ENCODE measurements around the gene HMOX1. TPM values are rescaled to one million over a fixed set of nuclear protein-coding genes. Genes with fewer than 3 reads are reported as not detected.

HMOX1 gene
- total RNA-seq, 1 experiment from 2014 or later, result 26.4 TPM

DNA sequence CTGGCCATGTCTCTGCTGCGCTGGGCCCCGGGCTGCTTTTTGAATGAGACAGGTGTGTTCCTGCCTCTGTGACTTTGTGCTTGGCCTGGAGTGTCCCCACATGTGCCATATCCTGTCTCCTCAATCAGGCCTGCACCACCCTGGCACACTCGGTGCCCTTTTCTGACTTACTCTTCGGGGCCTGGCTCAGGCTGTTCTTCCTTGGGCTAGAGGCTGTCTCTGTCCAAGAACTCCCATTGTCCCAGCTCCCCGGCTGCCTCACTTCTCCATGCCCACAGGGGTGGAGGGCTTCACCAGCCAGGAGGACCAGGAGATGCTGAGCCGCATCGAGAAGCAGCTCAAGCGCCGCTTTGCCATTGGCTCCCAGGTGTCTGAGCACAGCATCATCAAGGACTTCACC is 42.0 kb downstream of the HMOX1 start:
- Histone ChIP-seq H3K9ac (ENCODE audit: low read length) (no peak overlapping the region), H2AFZ (ENCODE audit: low read depth, low read length, poor library complexity, severe bottlenecking) (no peak overlapping the region), H3K4me3 (replicated peaks in 1 of 2; ENCODE audit: low read depth in 1 of 2, low read length in 2 of 2) (no peak overlapping the region), H3K79me2 (ENCODE audit: insufficient read depth, low read length) (peaks cover 7% of the 10 kb centered on the region; the same call in 1 of the 2 replicates), H3K9me3 (ENCODE audit: control insufficient read depth in 1 of 2, insufficient read depth in 1 of 2, low read depth in 1 of 2, low read length in 2 of 2) (no peaks in the 10 kb centered on the region), H3K27me3 (ENCODE audit: insufficient read depth, low read length) (no peaks in the 10 kb centered on the region), H3K4me2 (ENCODE audit: low read length) (no peak overlapping the region), H3K9me2 (ENCODE audit: insufficient read depth) (no peaks in the 10 kb centered on the region), H3K36me3 (ENCODE audit: control insufficient read depth in 1 of 2, insufficient read depth in 2 of 2, low read length in 2 of 2) (peaks cover 17 to 80% of the 10 kb centered on the region in 2 experiments), H3K4me1 (ENCODE audit: control insufficient read depth in 1 of 2, insufficient read depth in 2 of 2, low read length in 2 of 2) (peaks cover 17 to 18% of the 10 kb centered on the region in 2 experiments), H4K20me1 (ENCODE audit: insufficient read depth) (0 out of 2 replicates have a peak, but pooled peaks cover 3% of the 10 kb centered on the region), H3K27ac (ENCODE audit: low read depth, low read length) (no peak overlapping the region)
- TF ChIP-seq ZNF274 (IDR thresholded peaks at IDR 0.05; ENCODE audit: low read depth, low read length) (no peak), ZFX (IDR thresholded peaks at IDR 0.05) (no peak), CEBPB (IDR thresholded peaks at IDR 0.05; ENCODE audit: low read depth) (no peak), CTCF (IDR thresholded peaks at IDR 0.05 in 2 of 3, conservative IDR thresholded peaks at IDR 0.05 in 1 of 3; ENCODE audit: borderline replicate concordance in 1 of 3, insufficient read depth in 1 of 3, low read depth in 2 of 3, low read length in 2 of 3) (no peak), EGR1 (IDR thresholded peaks at IDR 0.05; ENCODE audit: low read depth) (no peak), EZH2phosphoT487 (IDR thresholded peaks at IDR 0.05; ENCODE audit: borderline replicate concordance) (no peak), ELF1 (IDR thresholded peaks at IDR 0.05; ENCODE audit: borderline replicate concordance, low read depth) (no peak)
- TF ChIP-seq, protein P1, sequence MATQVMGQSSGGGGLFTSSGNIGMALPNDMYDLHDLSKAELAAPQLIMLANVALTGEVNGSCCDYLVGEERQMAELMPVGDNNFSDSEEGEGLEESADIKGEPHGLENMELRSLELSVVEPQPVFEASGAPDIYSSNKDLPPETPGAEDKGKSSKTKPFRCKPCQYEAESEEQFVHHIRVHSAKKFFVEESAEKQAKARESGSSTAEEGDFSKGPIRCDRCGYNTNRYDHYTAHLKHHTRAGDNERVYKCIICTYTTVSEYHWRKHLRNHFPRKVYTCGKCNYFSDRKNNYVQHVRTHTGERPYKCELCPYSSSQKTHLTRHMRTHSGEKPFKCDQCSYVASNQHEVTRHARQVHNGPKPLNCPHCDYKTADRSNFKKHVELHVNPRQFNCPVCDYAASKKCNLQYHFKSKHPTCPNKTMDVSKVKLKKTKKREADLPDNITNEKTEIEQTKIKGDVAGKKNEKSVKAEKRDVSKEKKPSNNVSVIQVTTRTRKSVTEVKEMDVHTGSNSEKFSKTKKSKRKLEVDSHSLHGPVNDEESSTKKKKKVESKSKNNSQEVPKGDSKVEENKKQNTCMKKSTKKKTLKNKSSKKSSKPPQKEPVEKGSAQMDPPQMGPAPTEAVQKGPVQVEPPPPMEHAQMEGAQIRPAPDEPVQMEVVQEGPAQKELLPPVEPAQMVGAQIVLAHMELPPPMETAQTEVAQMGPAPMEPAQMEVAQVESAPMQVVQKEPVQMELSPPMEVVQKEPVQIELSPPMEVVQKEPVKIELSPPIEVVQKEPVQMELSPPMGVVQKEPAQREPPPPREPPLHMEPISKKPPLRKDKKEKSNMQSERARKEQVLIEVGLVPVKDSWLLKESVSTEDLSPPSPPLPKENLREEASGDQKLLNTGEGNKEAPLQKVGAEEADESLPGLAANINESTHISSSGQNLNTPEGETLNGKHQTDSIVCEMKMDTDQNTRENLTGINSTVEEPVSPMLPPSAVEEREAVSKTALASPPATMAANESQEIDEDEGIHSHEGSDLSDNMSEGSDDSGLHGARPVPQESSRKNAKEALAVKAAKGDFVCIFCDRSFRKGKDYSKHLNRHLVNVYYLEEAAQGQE (IDR thresholded peaks at IDR 0.05; ENCODE audit: low read depth), result no peak
- TF ChIP-seq, protein P2, sequence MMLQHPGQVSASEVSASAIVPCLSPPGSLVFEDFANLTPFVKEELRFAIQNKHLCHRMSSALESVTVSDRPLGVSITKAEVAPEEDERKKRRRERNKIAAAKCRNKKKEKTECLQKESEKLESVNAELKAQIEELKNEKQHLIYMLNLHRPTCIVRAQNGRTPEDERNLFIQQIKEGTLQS (IDR thresholded peaks at IDR 0.05), result no peak
- ChIA-PET RAD21 (ENCODE audit: low non-redundant PET in 1 of 2, low total read pairs in 2 of 2, uncharacterized antibody in 2 of 2, unreplicated experiment in 2 of 2) (no interaction called here), CTCF (no interaction called here), POLR2A (no interaction called here)
- BruUV-seq (replicated peaks), result no TSS peak
- intact Hi-C loops (cut with micrococcal nuclease), result no loop called here
- no peak for ATAC-seq
- no peak for DNase-seq (ENCODE audit: low read depth, low spot score)

All from HCT116 (cell line).